ENCODE results near the gene ZDHHC16. TPM values are rescaled to one million over a fixed set of nuclear protein-coding genes. Genes with fewer than 3 reads are reported as not detected.
"Not testable (repeated sequence)": the region's sequence is repeated elsewhere in the genome, so short reads cannot be mapped to it uniquely, and the experiment has no call there.

ZDHHC16 gene
- total RNA-seq, 6 donors from 2014 or later = 40.0 to 84.7 (median 60.1) TPM

- Histone ChIP-seq H3K4me1 (peaks cover 0 to 27% (median 14%) of the 10 kb centered on the region in 4 donors), H3K36me3 (peaks cover 19 to 99% (median 80%) of the 10 kb centered on the region in 4 donors), H3K27ac (peak overlapping the region in 3 of 4 donors; percentile 32 to 70 (median 68)), H3K9me3 (no peaks in the 10 kb centered on the region), H3K4me3 (no peak overlapping the region), H3K27me3 (no peaks in the 10 kb centered on the region)
- WGBS, 2 donors = 80 to 88% methylated on average over 4 of the region's 4 CpGs
- TF ChIP-seq EP300 (IDR thresholded peaks at IDR 0.05) (no peak), POLR2AphosphoS5 (IDR thresholded peaks at IDR 0.05) (no peak), CTCF (IDR thresholded peaks at IDR 0.05) (no peak), POLR2A (IDR thresholded peaks at IDR 0.05) (no peak)
- ATAC-seq (ENCODE audit: low FRiP score in 2 of 2) = no peak
- DNase-seq = no peak
Observed at GRCh38 chr10:97466755-97467154, 20.8 kb downstream of the ZDHHC16 start.

- WGBS, 2 donors = 77 to 78% methylated on average over 2 to 3 of the region's 3 CpGs
- ATAC-seq (ENCODE audit: low FRiP score in 2 of 2) = no peak
- no peak for TF ChIP-seq POLR2AphosphoS5 (IDR thresholded peaks at IDR 0.05)
- TF ChIP-seq EP300 (IDR thresholded peaks at IDR 0.05) = no peak
- no peak for TF ChIP-seq CTCF (IDR thresholded peaks at IDR 0.05)
- no peak for TF ChIP-seq POLR2A (IDR thresholded peaks at IDR 0.05)
Observed at GRCh38 chr10:97468162-97468561, 22.2 kb downstream of the ZDHHC16 start.

DNA sequence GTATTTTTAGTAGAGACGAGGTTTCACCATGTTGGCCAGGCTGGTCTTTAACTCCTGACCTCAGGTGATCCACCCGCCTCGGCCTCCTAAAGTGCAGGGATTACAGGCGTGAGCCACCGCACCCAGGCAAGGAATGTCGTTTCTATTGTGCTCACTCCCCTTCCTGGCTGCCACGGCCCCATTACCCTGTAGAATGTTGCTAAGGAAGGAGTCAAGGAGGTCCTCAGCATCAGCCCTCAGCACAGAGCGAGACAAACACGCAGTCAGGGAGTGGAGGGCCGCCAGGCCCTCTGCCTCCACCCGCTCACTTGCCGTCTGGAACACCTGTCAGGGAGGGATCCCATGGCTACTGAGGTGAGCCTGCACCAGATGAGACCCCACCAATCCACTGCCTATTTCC lies 22.8 kb downstream of the ZDHHC16 start:
- not testable (repeated sequence) for H3K4me3 ChIP-seq, H3K9me3 ChIP-seq, H3K27me3 ChIP-seq
- TF ChIP-seq EP300 (IDR thresholded peaks at IDR 0.05) = peak in 3 of 4 donors; percentile 22 to 55 (median 32)
- TF ChIP-seq POLR2AphosphoS5 (IDR thresholded peaks at IDR 0.05) = peak in 1 of 2 donors; percentile 39
- TF ChIP-seq POLR2A (IDR thresholded peaks at IDR 0.05) = peak in 1 of 4 donors; percentile 43
- DNase-seq (peak; percentile 71 to 77), ATAC-seq (ENCODE audit: low FRiP score in 2 of 2) (peak; percentile 44 to 90)
- peaks cover 15 to 99% (median 76%) of the 10 kb centered on the region in 4 donors for H3K36me3 ChIP-seq
- 59 to 74% methylated on average over 7 to 12 of the region's 12 CpGs for WGBS, 2 donors
- peak overlapping the region; percentile 54 to 78 (median 66) for H3K27ac ChIP-seq
- peaks cover 0 to 27% (median 11%) of the 10 kb centered on the region in 4 donors for H3K4me1 ChIP-seq

More at GRCh38 chr10:97468162-97468561, 22.2 kb downstream of the ZDHHC16 start:
- Histone ChIP-seq H3K9me3 (no peaks in the 10 kb centered on the region), H3K27me3 (no peaks in the 10 kb centered on the region), H3K36me3 (peaks cover 15 to 99% (median 76%) of the 10 kb centered on the region in 4 donors), H3K27ac (peak overlapping the region; percentile 54 to 78 (median 66)), H3K4me1 (peaks cover 0 to 27% (median 14%) of the 10 kb centered on the region in 4 donors), H3K4me3 (no peak overlapping the region)
- no peak for DNase-seq

DNA sequence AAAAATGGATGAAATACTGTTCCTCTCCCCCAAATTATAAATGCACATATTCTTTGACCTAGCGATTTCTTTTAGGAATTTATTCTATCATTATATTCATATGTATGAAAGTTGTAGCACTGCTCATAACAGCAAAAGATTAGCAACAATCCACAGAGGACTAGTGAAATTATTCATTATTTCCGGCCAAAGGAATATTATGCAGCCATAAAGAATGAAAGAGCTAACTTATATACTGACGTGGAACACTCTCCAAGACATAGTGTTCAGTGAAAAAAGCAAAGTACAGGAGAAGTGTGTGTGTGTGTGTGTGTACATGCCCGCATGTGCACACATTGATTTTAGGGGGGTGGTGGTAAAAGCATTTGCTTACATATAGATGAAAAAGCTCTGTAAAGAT lies 28.9 kb downstream of the ZDHHC16 start:
- WGBS, 2 donors = 96 to 99% methylated on average over 4 of the region's 4 CpGs
- DNase-seq = no peak
- Histone ChIP-seq H3K9me3 (no peaks in the 10 kb centered on the region), H3K27me3 (no peaks in the 10 kb centered on the region), H3K36me3 (peaks cover 35 to 95% (median 66%) of the 10 kb centered on the region in 4 donors), H3K4me3 (no peak overlapping the region), H3K27ac (peak overlapping the region in 2 of 4 donors; percentile 41 to 61), H3K4me1 (peaks cover 0 to 30% (median 8%) of the 10 kb centered on the region in 4 donors)
- no peak for ATAC-seq (ENCODE audit: low FRiP score in 2 of 2)
- no peak for TF ChIP-seq CTCF (IDR thresholded peaks at IDR 0.05)

DNA sequence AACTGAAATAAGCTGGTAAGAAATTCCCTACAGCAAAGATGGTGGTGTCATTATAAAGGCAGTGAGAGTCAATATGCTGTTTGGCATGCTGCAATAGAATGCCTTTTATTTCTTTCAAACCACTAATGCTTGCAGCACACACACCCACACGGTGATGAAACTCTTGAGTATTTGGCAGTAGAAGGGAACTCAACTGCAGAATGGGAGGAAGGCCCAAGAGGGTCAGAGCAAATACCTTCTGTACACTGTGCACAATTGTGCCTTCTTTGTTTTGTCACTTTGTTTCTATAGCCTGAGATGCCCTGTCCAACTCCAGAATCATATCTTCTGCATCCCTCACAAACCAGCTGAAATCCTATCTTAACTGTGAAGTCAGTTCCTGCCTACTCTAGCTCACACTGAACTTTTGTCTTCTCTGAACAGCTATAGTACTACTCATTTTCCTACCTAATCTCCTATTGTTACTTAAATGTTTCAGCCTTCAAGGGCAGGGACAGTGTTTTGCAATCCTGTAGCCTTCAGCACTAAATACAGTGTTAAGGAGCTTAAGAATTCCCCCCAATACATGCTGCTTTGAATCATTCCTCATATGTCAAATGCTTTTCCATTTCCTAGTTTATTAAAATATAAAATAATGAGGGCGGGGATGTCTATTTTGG lies 30.1 kb downstream of the ZDHHC16 start:
- no peak overlapping the region for H3K4me3 ChIP-seq
- H3K36me3 ChIP-seq = peaks cover 35 to 95% (median 66%) of the 10 kb centered on the region in 4 donors
- peak overlapping the region; percentile 6 to 61 (median 30) for H3K27ac ChIP-seq
- H3K27me3 ChIP-seq = no peaks in the 10 kb centered on the region
- ATAC-seq (ENCODE audit: low FRiP score in 2 of 2) (peak; percentile 75 to 77), DNase-seq (peak in 1 of 2 donors; percentile 41)
- 69 to 70% methylated on average over 2 of the region's 2 CpGs for WGBS, 2 donors
- peaks cover 0 to 34% (median 8%) of the 10 kb centered on the region in 4 donors for H3K4me1 ChIP-seq
- H3K9me3 ChIP-seq = no peaks in the 10 kb centered on the region
- TF ChIP-seq POLR2AphosphoS5 (IDR thresholded peaks at IDR 0.05) = no peak
- TF ChIP-seq EP300 (IDR thresholded peaks at IDR 0.05) = no peak
- TF ChIP-seq POLR2A (IDR thresholded peaks at IDR 0.05) = no peak
- no peak for TF ChIP-seq CTCF (IDR thresholded peaks at IDR 0.05)

GRCh38 chr10:97479410-97479809 lies 33.4 kb downstream of the ZDHHC16 start:
- H3K27me3 ChIP-seq; H3K4me3 ChIP-seq; H3K9me3 ChIP-seq; ATAC-seq (ENCODE audit: low FRiP score in 2 of 2); DNase-seq: not testable (repeated sequence)
- Histone ChIP-seq H3K27ac (peak overlapping the region in 2 of 4 donors; percentile 15 to 22), H3K36me3 (peaks cover 21 to 76% (median 48%) of the 10 kb centered on the region in 4 donors), H3K4me1 (peaks cover 0 to 41% (median 14%) of the 10 kb centered on the region in 4 donors)
- 73 to 85% methylated on average over 1 to 4 of the region's 4 CpGs for WGBS, 2 donors

Measured in upper lobe of left lung (tissue), 6 donors.